Stomach (tissue), 9 donors: ENCODE data around the gene EXT2. TPM values are rescaled to one million over a fixed set of nuclear protein-coding genes. Genes with fewer than 3 reads are reported as not detected.

ENCODE experiments used
- DNase-seq, 2 donors: peaks; one replicate each; pipeline versions ENCODE4 v3.0.0 to v3.0.0-alpha.2; 2013 to 2019
- H3K27ac ChIP-seq, 5 donors: fragments of 200-600 bp in 4 of 5; sonication (generic) in 4 of 5; one replicate each; pipeline ENCODE4 v1.5.1; 2013 to 2019; ENCODE audit warnings: mild to moderate bottlenecking in 1 of 5, moderate library complexity in 1 of 5
- H3K27me3 ChIP-seq, 3 donors: fragments of 200-600 bp; sonication (generic); one replicate each; pipeline ENCODE4 v1.5.1; 2017 to 2019; ENCODE audit warnings: mixed run types in 1 of 3
- H3K36me3 ChIP-seq, 4 donors: fragments of 200-600 bp; sonication (generic); 1 replicate in 3 of 4; 2 replicates in 1 of 4; pipeline ENCODE4 v1.5.1; 2016 to 2019
- H3K4me1 ChIP-seq, 4 donors: fragments of 200-600 bp; sonication (generic); one replicate each; pipeline ENCODE4 v1.5.1; 2016 to 2019
- H3K4me3 ChIP-seq, 4 donors: fragments of 200-600 bp; sonication (generic) in 3 of 4; one replicate each; pipeline ENCODE4 v1.5.1; 2016 to 2019; ENCODE audit warnings: mild to moderate bottlenecking in 1 of 4
- H3K9me3 ChIP-seq, 4 donors: fragments of 200-600 bp; sonication (generic); one replicate each; pipeline ENCODE4 v1.5.1; 2016 to 2019
- CTCF ChIP-seq, 7 experiments: fragments of 450-650 bp in 4 of 7; fragments of 200-600 bp in 3 of 7; sonication (generic) in 3 of 7; IDR thresholded peaks; one replicate each; pipeline ENCODE4 v1.5.1; 2016 to 2019; ENCODE audit warnings: antibody characterized with exemption in 7 of 7, control low read depth in 2 of 7, mild to moderate bottlenecking in 1 of 7
- EP300 ChIP-seq: sonication (generic); formaldehyde crosslinking; IDR thresholded peaks from one replicate; pipeline ENCODE4 v1.6.1; 2017; ENCODE audit warnings: antibody characterized with exemption
- POLR2A ChIP-seq, 4 donors: fragments of 450-650 bp; IDR thresholded peaks; one replicate each; pipeline ENCODE4 v1.6.1; 2016; ENCODE audit warnings: antibody characterized with exemption in 4 of 4, control low read depth in 2 of 4, mild to moderate bottlenecking in 1 of 4, moderate library complexity in 1 of 4
- POLR2AphosphoS5 ChIP-seq, 3 donors: sonication (generic); formaldehyde crosslinking; IDR thresholded peaks; one replicate each; pipeline ENCODE4 v1.6.1; 2016; ENCODE audit warnings: antibody characterized with exemption in 3 of 3
- WGBS, 5 donors: extraction: QIAGEN DNeasy Blood & Tissue Kit in 3 of 5; methylation state at CpG; one replicate each; pipeline versions ENCODE4 v1.1.5 to v1.1.7; 2013 to 2018; 5-methylcytosine and 5-hydroxymethylcytosine counted together
- intact Hi-C: fragments of 100-400 bp; cut with DNase I; formaldehyde crosslinking; loops from one replicate; pipeline ENCODE4 v1.15.1; 2023; ENCODE audit warnings: low total_unique reads
- polyA plus RNA-seq, 3 donors: library from polyadenylated mRNA; stranded (reverse); fragments of 200-250 nt; gene quantifications; one replicate each; pipeline ENCODE4 v1.2.3, GENCODE V29; 2013
- total RNA-seq, 5 donors: library from RNA; depleted of rRNA; stranded (reverse); fragments of >200 nt; gene quantifications; one replicate each; pipeline versions ENCODE4 v1.1.0 to v1.2.3, GENCODE V29; 2014 to 2016
- donor health status: healthy with polysubstance abuse.
- donor health status: Bipolar disorder and iron deficiency.
- donor health status: healthy.

The EXT2 gene
- total and polyA plus RNA-seq, 8 donors = 10.5 to 93.8 (median 16.0) TPM

- no peak for DNase-seq
- no peak for TF ChIP-seq POLR2AphosphoS5 (IDR thresholded peaks at IDR 0.05)
- no peak for TF ChIP-seq EP300
- no peak for TF ChIP-seq POLR2A (IDR thresholded peaks at IDR 0.05)
- TF ChIP-seq CTCF (IDR thresholded peaks at IDR 0.05) = no peak
- Histone ChIP-seq H3K9me3 (no peaks in the 10 kb centered on the region), H3K27ac (no peak overlapping the region), H3K4me3 (no peak overlapping the region), H3K27me3 (no peaks in the 10 kb centered on the region), H3K4me1 (no peaks in the 10 kb centered on the region), H3K36me3 (no peaks in the 10 kb centered on the region)
- 83 to 97% (median 93%) methylated on average over 9 of the region's 9 CpGs for WGBS, 5 donors
- intact Hi-C loops = no loop called here
Observed at GRCh38 chr11:44281151-44281550, 185.7 kb downstream of the EXT2 start.

- intact Hi-C loops = no loop called here
- Histone ChIP-seq H3K4me1 (no peaks in the 10 kb centered on the region), H3K4me3 (no peak overlapping the region), H3K36me3 (no peaks in the 10 kb centered on the region), H3K27me3 (no peaks in the 10 kb centered on the region), H3K27ac (no peak overlapping the region), H3K9me3 (no peaks in the 10 kb centered on the region)
- WGBS, 5 donors = 72 to 84% (median 79%) methylated on average over 5 of the region's 5 CpGs
- TF ChIP-seq EP300 = no peak
- no peak for TF ChIP-seq POLR2AphosphoS5 (IDR thresholded peaks at IDR 0.05)
- TF ChIP-seq POLR2A (IDR thresholded peaks at IDR 0.05) = no peak
- TF ChIP-seq CTCF (IDR thresholded peaks at IDR 0.05) = no peak
- no peak for DNase-seq
Observed at GRCh38 chr11:44282620-44283019, 187.1 kb downstream of the EXT2 start.

GRCh38 chr11:44285756-44286155 is 190.3 kb downstream of the EXT2 start:
- no peaks in the 10 kb centered on the region for H3K27me3 ChIP-seq
- H3K4me1 ChIP-seq = no peaks in the 10 kb centered on the region
- H3K9me3 ChIP-seq = no peaks in the 10 kb centered on the region
- no peak overlapping the region for H3K27ac ChIP-seq
- H3K4me3 ChIP-seq = no peak overlapping the region
- DNase-seq = no peak
- 55 to 72% (median 65%) methylated on average over 2 of the region's 2 CpGs for WGBS, 5 donors
- no peaks in the 10 kb centered on the region for H3K36me3 ChIP-seq
- TF ChIP-seq POLR2AphosphoS5 (IDR thresholded peaks at IDR 0.05) (no peak), POLR2A (IDR thresholded peaks at IDR 0.05) (no peak)
- intact Hi-C loops = loop anchor here (5.0 kb wide), 1 partner anchor 252 kb away; no protein-coding TSS in a partner anchor

- 53 to 67% (median 59%) methylated on average over 10 of the region's 10 CpGs for WGBS, 5 donors
- DNase-seq = peak; percentile 41 to 78
- H3K4me1 ChIP-seq = no peaks in the 10 kb centered on the region
- no peak overlapping the region for H3K4me3 ChIP-seq
- TF ChIP-seq EP300 (no peak), CTCF (IDR thresholded peaks at IDR 0.05) (peak in 5 of 7 experiments; percentile 80 to 95 (median 87)), POLR2A (IDR thresholded peaks at IDR 0.05) (no peak), POLR2AphosphoS5 (IDR thresholded peaks at IDR 0.05) (no peak)
- intact Hi-C loops = loop anchor here (5.0 kb wide), 1 partner anchor 251 kb away; no protein-coding TSS in a partner anchor
- H3K36me3 ChIP-seq = no peaks in the 10 kb centered on the region
- H3K27ac ChIP-seq = no peak overlapping the region
- no peaks in the 10 kb centered on the region for H3K27me3 ChIP-seq
- no peaks in the 10 kb centered on the region for H3K9me3 ChIP-seq
Observed at GRCh38 chr11:44286268-44286880, 190.9 kb downstream of the EXT2 start.

GRCh38 chr11:44286911-44287310 is 191.4 kb downstream of the EXT2 start:
- TF ChIP-seq POLR2AphosphoS5 (IDR thresholded peaks at IDR 0.05) = no peak
- no peak for TF ChIP-seq CTCF (IDR thresholded peaks at IDR 0.05)
- no peak for TF ChIP-seq POLR2A (IDR thresholded peaks at IDR 0.05)
- no peak for TF ChIP-seq EP300
- WGBS, 5 donors = 75 to 91% (median 87%) methylated on average over 10 to 11 of the region's 11 CpGs
- peaks cover 0 to 3% (median 0%) of the 10 kb centered on the region in 3 donors for H3K27me3 ChIP-seq
- intact Hi-C loops = loop anchor here (5.0 kb wide), 1 partner anchor 250 kb away; no protein-coding TSS in a partner anchor
- no peaks in the 10 kb centered on the region for H3K36me3 ChIP-seq
- DNase-seq = no peak
- no peak overlapping the region for H3K4me3 ChIP-seq
- no peak overlapping the region for H3K27ac ChIP-seq
- no peaks in the 10 kb centered on the region for H3K4me1 ChIP-seq
- no peaks in the 10 kb centered on the region for H3K9me3 ChIP-seq
